K562 (cell line): ENCODE data around the gene DPEP2NB. TPM values are rescaled to one million over a fixed set of nuclear protein-coding genes. Genes with fewer than 3 reads are reported as not detected.

Source experiments
- ZNF24 ChIP-seq: fragments of 450-650 bp; IDR thresholded peaks from 2 replicates; pipeline ENCODE4 v1.6.1; 2016
- polyA plus RNA-seq, 8 experiments: library from polyadenylated mRNA; depleted of rRNA in 4 of 8; stranded (reverse) in 5 of 8; unstranded in 3 of 8; fragments of >200 nt; fragmentation: Nextera tagmentation in 2 of 8; fragmentation: Illumina TruSeq in 1 of 8; extraction: Ambion mirVana in 2 of 8; extraction: Trizol in 1 of 8; gene quantifications; 2 replicates each; pipeline versions ENCODE4 v1.2.1 to v1.2.3, GENCODE V29; 2011 to 2014; ENCODE audit warnings: inconsistent platforms in 1 of 8, missing spikeins in 1 of 8
- total RNA-seq, 7 experiments: library from RNA; depleted of rRNA in 6 of 7; stranded (reverse); fragments of >200 nt in 6 of 7; fragmentation: Illumina TruSeq in 2 of 7; extraction: Trizol in 2 of 7; gene quantifications; 2 replicates each; pipeline versions ENCODE4 v1.2.1 to v1.2.3, GENCODE V29; 2011 to 2021; ENCODE audit warnings: low replicate concordance in 1 of 7
- TF ChIP-seq, protein P1 (sequence below): fragments of 200-800 bp; sonication (Bioruptor generic); IDR thresholded peaks from 2 replicates; pipeline ENCODE4 v1.6.1; 2017; ENCODE audit warnings: missing genetic modification characterization, missing compliant biosample characterization
- TF ChIP-seq, protein P2 (sequence below): fragments of 450-650 bp; IDR thresholded peaks from 2 replicates; pipeline ENCODE4 v1.6.1; 2016; ENCODE audit warnings: mild to moderate bottlenecking, moderate library complexity
- TF ChIP-seq, protein P3 (sequence below): sonication (generic); formaldehyde crosslinking; IDR thresholded peaks from 2 replicates; pipeline ENCODE4 v1.8.0; 2022; ENCODE audit warnings: mild to moderate bottlenecking, missing genetic modification reagents
- TF ChIP-seq, protein P4 (sequence below): fragments of 450-650 bp; formaldehyde crosslinking; IDR thresholded peaks from 2 replicates; pipeline ENCODE4 v1.4.0; 2020; ENCODE audit warnings: mild to moderate bottlenecking, moderate library complexity
- TF ChIP-seq, protein P5 (sequence below): fragments of 250-450 bp; sonication (Bioruptor Pico); IDR thresholded peaks from 2 replicates; pipeline ENCODE4 v1.8.0; 2021; ENCODE audit warnings: moderate library complexity, mild to moderate bottlenecking, inconsistent platforms

DPEP2NB gene
- total and polyA plus RNA-seq, 9 of the 15 experiments (the other 6 are each of a cell fraction or from before 2014, with no cell fraction given) = not detected

DNA sequence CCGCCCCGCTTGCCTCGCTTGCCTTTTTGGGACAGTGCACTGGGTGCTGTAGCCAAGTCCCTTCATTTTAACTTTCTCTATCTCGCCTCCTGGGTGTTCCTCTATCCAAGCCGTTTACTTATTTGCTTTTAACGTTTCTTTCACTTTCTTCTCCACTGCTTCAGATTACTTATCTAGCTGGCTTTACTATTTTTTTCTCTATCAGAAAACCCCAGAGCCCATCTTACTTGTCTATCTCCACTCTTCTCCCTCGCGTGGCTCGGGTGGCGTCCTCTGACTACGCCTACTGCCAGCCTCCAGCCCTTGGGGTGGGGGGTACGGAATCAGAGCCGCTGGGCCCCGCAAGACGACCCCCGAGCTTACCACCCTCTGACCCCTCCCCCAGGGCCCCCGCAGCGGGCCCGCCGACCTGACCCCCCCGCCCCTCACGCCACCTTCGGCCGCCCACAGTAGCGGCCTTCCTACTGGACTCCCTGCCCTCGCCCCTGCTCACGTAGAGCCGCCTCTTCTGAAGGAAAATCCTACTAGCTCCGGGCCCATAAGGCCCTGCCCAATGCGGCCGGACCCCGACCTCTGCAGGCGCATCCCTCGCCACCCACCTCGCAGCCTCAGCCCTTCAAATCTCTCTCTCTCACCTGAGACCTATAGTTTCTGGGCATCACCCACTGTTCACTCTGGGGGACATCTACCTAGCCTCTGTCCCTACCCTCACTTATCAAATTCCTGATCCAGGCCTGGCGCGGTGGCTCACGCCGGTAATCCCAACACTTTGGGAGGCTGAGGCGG lies 46.3 kb downstream of the DPEP2NB start (continued):
- TF ChIP-seq, protein P1, sequence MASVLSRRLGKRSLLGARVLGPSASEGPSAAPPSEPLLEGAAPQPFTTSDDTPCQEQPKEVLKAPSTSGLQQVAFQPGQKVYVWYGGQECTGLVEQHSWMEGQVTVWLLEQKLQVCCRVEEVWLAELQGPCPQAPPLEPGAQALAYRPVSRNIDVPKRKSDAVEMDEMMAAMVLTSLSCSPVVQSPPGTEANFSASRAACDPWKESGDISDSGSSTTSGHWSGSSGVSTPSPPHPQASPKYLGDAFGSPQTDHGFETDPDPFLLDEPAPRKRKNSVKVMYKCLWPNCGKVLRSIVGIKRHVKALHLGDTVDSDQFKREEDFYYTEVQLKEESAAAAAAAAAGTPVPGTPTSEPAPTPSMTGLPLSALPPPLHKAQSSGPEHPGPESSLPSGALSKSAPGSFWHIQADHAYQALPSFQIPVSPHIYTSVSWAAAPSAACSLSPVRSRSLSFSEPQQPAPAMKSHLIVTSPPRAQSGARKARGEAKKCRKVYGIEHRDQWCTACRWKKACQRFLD (CRISPR knock-in tag) = peak; percentile 74; the same call in 1 of the 2 replicates
- TF ChIP-seq, protein P2, sequence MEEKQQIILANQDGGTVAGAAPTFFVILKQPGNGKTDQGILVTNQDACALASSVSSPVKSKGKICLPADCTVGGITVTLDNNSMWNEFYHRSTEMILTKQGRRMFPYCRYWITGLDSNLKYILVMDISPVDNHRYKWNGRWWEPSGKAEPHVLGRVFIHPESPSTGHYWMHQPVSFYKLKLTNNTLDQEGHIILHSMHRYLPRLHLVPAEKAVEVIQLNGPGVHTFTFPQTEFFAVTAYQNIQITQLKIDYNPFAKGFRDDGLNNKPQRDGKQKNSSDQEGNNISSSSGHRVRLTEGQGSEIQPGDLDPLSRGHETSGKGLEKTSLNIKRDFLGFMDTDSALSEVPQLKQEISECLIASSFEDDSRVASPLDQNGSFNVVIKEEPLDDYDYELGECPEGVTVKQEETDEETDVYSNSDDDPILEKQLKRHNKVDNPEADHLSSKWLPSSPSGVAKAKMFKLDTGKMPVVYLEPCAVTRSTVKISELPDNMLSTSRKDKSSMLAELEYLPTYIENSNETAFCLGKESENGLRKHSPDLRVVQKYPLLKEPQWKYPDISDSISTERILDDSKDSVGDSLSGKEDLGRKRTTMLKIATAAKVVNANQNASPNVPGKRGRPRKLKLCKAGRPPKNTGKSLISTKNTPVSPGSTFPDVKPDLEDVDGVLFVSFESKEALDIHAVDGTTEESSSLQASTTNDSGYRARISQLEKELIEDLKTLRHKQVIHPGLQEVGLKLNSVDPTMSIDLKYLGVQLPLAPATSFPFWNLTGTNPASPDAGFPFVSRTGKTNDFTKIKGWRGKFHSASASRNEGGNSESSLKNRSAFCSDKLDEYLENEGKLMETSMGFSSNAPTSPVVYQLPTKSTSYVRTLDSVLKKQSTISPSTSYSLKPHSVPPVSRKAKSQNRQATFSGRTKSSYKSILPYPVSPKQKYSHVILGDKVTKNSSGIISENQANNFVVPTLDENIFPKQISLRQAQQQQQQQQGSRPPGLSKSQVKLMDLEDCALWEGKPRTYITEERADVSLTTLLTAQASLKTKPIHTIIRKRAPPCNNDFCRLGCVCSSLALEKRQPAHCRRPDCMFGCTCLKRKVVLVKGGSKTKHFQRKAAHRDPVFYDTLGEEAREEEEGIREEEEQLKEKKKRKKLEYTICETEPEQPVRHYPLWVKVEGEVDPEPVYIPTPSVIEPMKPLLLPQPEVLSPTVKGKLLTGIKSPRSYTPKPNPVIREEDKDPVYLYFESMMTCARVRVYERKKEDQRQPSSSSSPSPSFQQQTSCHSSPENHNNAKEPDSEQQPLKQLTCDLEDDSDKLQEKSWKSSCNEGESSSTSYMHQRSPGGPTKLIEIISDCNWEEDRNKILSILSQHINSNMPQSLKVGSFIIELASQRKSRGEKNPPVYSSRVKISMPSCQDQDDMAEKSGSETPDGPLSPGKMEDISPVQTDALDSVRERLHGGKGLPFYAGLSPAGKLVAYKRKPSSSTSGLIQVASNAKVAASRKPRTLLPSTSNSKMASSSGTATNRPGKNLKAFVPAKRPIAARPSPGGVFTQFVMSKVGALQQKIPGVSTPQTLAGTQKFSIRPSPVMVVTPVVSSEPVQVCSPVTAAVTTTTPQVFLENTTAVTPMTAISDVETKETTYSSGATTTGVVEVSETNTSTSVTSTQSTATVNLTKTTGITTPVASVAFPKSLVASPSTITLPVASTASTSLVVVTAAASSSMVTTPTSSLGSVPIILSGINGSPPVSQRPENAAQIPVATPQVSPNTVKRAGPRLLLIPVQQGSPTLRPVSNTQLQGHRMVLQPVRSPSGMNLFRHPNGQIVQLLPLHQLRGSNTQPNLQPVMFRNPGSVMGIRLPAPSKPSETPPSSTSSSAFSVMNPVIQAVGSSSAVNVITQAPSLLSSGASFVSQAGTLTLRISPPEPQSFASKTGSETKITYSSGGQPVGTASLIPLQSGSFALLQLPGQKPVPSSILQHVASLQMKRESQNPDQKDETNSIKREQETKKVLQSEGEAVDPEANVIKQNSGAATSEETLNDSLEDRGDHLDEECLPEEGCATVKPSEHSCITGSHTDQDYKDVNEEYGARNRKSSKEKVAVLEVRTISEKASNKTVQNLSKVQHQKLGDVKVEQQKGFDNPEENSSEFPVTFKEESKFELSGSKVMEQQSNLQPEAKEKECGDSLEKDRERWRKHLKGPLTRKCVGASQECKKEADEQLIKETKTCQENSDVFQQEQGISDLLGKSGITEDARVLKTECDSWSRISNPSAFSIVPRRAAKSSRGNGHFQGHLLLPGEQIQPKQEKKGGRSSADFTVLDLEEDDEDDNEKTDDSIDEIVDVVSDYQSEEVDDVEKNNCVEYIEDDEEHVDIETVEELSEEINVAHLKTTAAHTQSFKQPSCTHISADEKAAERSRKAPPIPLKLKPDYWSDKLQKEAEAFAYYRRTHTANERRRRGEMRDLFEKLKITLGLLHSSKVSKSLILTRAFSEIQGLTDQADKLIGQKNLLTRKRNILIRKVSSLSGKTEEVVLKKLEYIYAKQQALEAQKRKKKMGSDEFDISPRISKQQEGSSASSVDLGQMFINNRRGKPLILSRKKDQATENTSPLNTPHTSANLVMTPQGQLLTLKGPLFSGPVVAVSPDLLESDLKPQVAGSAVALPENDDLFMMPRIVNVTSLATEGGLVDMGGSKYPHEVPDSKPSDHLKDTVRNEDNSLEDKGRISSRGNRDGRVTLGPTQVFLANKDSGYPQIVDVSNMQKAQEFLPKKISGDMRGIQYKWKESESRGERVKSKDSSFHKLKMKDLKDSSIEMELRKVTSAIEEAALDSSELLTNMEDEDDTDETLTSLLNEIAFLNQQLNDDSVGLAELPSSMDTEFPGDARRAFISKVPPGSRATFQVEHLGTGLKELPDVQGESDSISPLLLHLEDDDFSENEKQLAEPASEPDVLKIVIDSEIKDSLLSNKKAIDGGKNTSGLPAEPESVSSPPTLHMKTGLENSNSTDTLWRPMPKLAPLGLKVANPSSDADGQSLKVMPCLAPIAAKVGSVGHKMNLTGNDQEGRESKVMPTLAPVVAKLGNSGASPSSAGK = peak; percentile 0; the same call in 1 of the 2 replicates
- TF ChIP-seq, protein P3, sequence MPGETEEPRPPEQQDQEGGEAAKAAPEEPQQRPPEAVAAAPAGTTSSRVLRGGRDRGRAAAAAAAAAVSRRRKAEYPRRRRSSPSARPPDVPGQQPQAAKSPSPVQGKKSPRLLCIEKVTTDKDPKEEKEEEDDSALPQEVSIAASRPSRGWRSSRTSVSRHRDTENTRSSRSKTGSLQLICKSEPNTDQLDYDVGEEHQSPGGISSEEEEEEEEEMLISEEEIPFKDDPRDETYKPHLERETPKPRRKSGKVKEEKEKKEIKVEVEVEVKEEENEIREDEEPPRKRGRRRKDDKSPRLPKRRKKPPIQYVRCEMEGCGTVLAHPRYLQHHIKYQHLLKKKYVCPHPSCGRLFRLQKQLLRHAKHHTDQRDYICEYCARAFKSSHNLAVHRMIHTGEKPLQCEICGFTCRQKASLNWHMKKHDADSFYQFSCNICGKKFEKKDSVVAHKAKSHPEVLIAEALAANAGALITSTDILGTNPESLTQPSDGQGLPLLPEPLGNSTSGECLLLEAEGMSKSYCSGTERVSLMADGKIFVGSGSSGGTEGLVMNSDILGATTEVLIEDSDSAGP (CRISPR knock-in tag) = 0 out of 2 replicates have a peak, but pooled peaks have one; percentile 36
- TF ChIP-seq ZNF24 = no peak
- TF ChIP-seq, protein P4, sequence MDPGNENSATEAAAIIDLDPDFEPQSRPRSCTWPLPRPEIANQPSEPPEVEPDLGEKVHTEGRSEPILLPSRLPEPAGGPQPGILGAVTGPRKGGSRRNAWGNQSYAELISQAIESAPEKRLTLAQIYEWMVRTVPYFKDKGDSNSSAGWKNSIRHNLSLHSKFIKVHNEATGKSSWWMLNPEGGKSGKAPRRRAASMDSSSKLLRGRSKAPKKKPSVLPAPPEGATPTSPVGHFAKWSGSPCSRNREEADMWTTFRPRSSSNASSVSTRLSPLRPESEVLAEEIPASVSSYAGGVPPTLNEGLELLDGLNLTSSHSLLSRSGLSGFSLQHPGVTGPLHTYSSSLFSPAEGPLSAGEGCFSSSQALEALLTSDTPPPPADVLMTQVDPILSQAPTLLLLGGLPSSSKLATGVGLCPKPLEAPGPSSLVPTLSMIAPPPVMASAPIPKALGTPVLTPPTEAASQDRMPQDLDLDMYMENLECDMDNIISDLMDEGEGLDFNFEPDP (CRISPR knock-in tag) = no peak
- TF ChIP-seq, protein P5, sequence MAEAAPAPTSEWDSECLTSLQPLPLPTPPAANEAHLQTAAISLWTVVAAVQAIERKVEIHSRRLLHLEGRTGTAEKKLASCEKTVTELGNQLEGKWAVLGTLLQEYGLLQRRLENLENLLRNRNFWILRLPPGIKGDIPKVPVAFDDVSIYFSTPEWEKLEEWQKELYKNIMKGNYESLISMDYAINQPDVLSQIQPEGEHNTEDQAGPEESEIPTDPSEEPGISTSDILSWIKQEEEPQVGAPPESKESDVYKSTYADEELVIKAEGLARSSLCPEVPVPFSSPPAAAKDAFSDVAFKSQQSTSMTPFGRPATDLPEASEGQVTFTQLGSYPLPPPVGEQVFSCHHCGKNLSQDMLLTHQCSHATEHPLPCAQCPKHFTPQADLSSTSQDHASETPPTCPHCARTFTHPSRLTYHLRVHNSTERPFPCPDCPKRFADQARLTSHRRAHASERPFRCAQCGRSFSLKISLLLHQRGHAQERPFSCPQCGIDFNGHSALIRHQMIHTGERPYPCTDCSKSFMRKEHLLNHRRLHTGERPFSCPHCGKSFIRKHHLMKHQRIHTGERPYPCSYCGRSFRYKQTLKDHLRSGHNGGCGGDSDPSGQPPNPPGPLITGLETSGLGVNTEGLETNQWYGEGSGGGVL (CRISPR knock-in tag) = no peak
